ENCODE results near the gene NCKAP5.

The NCKAP5 gene

DNA sequence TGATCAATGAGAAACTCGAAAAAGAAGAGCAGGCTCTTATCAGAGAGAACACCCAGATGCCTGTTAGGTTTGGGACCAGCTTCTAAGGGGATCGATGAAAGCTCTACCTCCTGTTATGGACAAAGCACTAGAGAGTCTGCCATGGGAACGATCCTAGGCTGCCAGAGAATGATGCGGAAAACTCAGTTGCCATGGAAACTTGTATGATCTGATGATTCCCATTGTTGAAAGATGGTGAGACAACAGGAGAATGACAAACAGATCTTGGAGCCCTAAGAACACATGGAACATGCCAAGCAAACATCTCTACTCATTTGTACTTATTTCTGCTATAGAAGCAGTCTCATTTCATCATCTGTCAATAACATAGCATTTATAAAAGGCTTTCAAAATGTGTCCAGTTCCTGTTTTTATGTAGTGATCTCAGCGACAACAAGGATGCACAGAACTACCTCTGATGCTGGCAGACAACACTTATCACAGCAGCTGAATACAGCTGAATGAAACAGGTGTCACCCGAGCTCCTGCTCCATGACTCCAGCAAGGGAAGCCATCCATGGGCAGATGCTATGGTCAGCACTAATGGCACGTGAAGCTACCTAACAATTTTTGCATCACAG lies 59.6 kb downstream of the NCKAP5 start:
- Histone ChIP-seq H3K27me3 (ENCODE audit: control insufficient read depth in 1 of 2, insufficient read depth in 2 of 2, low read length in 2 of 2) (no peaks in the 10 kb centered on the region), H3K27ac (ENCODE audit: low read length) (no peak overlapping the region), H3K4me3 (ENCODE audit: low read length in 2 of 2) (no peak overlapping the region), H3K9ac (ENCODE audit: low read length in 2 of 2) (no peak overlapping the region), H3K4me1 (ENCODE audit: control insufficient read depth, insufficient read depth, low read length) (peaks cover 5% of the 10 kb centered on the region), H3K36me3 (ENCODE audit: control insufficient read depth in 2 of 2, insufficient read depth in 2 of 2, low read length in 2 of 2) (no peaks in the 10 kb centered on the region), H3K9me3 (ENCODE audit: control insufficient read depth in 2 of 2, low read length in 2 of 2) (no peaks in the 10 kb centered on the region)

DNA sequence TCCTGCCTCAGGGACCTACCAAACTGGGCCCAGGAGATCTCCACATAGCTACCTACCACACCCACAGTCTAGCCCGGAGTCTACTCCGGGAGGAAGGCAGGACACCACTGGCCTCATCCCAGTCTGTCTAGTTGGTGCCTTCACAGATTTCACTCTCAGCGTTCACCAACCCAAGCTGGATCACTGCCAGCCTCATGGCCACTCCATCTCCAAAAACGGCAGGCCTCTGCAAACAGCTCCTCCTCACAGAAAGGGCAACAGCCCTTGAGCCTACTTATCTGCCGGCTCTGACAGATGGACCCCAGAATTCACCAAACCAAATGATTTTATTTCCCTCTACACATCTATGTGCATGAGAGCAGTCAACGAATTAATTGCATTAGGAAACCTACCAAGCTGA lies 61.3 kb downstream of the NCKAP5 start:
- no peaks in the 10 kb centered on the region for H3K27me3 ChIP-seq (ENCODE audit: control insufficient read depth in 1 of 2, insufficient read depth in 2 of 2, low read length in 2 of 2)
- H3K4me3 ChIP-seq (ENCODE audit: low read length in 2 of 2), result no peak overlapping the region
- H3K4me1 ChIP-seq (ENCODE audit: control insufficient read depth, insufficient read depth, low read length), result peaks cover 5% of the 10 kb centered on the region
- no peak overlapping the region for H3K27ac ChIP-seq (ENCODE audit: low read length)
- H3K36me3 ChIP-seq (ENCODE audit: control insufficient read depth in 2 of 2, insufficient read depth in 2 of 2, low read length in 2 of 2), result no peaks in the 10 kb centered on the region
- H3K9ac ChIP-seq (ENCODE audit: low read length in 2 of 2), result no peak overlapping the region
- H3K9me3 ChIP-seq (ENCODE audit: control insufficient read depth in 2 of 2, low read length in 2 of 2), result no peaks in the 10 kb centered on the region

DNA sequence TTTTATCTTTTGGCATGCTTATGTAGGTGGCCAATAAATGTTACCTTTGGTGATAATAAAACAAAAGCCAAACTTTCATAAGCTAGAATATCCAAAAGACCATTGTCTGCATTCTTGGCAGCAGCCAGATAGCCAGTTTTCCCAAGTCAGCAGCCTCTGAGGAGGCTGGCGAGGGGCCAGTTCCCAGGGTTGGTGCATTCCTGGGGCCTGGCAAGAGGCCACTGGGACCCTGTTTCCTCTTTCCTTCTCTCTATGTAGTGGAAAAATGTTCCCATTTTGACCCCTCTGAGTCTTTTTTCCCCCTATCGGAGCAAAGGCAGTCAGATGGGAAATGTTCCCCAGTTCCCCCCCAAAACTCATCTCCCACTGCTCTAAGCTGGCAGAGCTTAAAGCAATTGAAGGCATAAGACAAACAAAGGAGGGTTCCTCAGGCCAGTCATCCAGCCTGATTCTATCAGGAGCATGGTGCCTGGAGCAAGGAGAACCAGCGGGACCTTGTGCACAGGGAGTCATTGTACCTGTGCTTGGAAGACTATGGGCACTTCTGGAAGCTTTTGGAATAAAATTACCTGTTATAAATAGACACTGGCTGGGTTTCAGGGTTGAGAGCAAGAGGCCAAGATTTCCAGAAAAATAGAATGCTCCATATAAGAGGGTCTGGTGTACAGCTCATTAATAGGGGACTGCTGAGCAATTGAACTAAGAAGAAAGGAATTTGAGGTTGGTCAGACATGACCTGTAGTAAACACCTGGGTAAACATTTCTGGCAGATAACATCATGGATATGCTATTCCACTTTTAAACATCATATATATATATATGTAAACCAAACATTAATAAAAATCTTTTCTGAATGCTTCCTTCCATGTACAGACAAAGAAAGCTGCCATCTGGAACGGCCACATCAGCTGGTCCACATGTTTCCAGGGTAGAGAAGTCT lies 63.4 kb downstream of the NCKAP5 start:
- no peaks in the 10 kb centered on the region for H3K27me3 ChIP-seq (ENCODE audit: control insufficient read depth in 1 of 2, insufficient read depth in 2 of 2, low read length in 2 of 2)
- no peaks in the 10 kb centered on the region for H3K36me3 ChIP-seq (ENCODE audit: control insufficient read depth in 2 of 2, insufficient read depth in 2 of 2, low read length in 2 of 2)
- peaks cover 5% of the 10 kb centered on the region for H3K4me1 ChIP-seq (ENCODE audit: control insufficient read depth, insufficient read depth, low read length)
- H3K4me3 ChIP-seq (ENCODE audit: low read length in 2 of 2), result peak overlapping the region in 1 of 2 donors; percentile 22
- H3K27ac ChIP-seq (ENCODE audit: low read length), result no peak overlapping the region
- H3K9me3 ChIP-seq (ENCODE audit: control insufficient read depth in 2 of 2, low read length in 2 of 2), result no peaks in the 10 kb centered on the region
- no peak overlapping the region for H3K9ac ChIP-seq (ENCODE audit: low read length in 2 of 2)

DNA sequence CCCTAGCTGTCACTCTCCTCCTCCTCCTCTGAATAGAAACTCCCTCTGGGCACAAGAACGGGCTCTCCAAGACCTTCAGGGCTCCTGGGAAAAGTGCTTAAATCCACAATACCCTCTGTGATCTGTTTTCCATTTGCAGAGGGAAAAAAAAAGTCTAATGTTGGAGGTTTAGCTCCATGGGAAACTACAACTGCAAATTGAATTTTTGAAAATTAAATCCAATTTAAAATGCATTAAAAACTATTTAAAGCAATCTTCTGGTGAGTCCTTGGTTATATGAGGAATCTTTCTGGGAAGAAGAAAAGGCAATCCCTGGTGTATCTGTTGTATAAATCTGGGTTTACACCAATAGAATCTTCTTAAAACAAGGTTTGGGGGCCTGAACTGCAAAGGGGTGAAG lies 64.3 kb downstream of the NCKAP5 start:
- Histone ChIP-seq H3K4me3 (ENCODE audit: low read length in 2 of 2) (no peak overlapping the region), H3K9ac (ENCODE audit: low read length in 2 of 2) (no peak overlapping the region), H3K36me3 (ENCODE audit: control insufficient read depth in 2 of 2, insufficient read depth in 2 of 2, low read length in 2 of 2) (no peaks in the 10 kb centered on the region), H3K27me3 (ENCODE audit: control insufficient read depth in 1 of 2, insufficient read depth in 2 of 2, low read length in 2 of 2) (no peaks in the 10 kb centered on the region), H3K9me3 (ENCODE audit: control insufficient read depth in 2 of 2, low read length in 2 of 2) (no peaks in the 10 kb centered on the region), H3K4me1 (ENCODE audit: control insufficient read depth, insufficient read depth, low read length) (peaks cover 5% of the 10 kb centered on the region), H3K27ac (ENCODE audit: low read length) (no peak overlapping the region)

DNA sequence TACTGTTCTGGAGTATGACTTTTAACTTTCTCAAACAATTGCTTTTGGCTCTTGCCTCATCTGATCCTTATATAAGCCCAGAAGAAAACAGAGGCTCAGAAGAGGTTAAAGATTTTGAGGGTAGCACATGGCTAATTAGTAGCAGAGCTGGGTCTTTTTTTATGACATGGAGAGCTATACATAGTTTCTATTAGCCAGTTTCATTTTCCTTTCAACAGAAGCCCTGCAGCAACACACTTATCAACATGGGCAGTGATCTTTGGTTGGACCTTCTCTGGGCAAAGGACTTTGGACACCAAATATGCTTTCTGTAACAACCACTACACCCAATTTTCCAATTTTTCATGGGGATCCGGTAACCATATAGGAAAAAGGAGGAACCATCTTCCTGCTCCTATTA lies 64.9 kb downstream of the NCKAP5 start:
- Histone ChIP-seq H3K36me3 (ENCODE audit: control insufficient read depth in 2 of 2, insufficient read depth in 2 of 2, low read length in 2 of 2) (no peaks in the 10 kb centered on the region), H3K9me3 (ENCODE audit: control insufficient read depth in 2 of 2, low read length in 2 of 2) (no peaks in the 10 kb centered on the region), H3K4me3 (ENCODE audit: low read length in 2 of 2) (no peak overlapping the region), H3K4me1 (ENCODE audit: control insufficient read depth, insufficient read depth, low read length) (peaks cover 5% of the 10 kb centered on the region), H3K9ac (ENCODE audit: low read length in 2 of 2) (no peak overlapping the region), H3K27me3 (ENCODE audit: control insufficient read depth in 1 of 2, insufficient read depth in 2 of 2, low read length in 2 of 2) (no peaks in the 10 kb centered on the region), H3K27ac (ENCODE audit: low read length) (no peak overlapping the region)

DNA sequence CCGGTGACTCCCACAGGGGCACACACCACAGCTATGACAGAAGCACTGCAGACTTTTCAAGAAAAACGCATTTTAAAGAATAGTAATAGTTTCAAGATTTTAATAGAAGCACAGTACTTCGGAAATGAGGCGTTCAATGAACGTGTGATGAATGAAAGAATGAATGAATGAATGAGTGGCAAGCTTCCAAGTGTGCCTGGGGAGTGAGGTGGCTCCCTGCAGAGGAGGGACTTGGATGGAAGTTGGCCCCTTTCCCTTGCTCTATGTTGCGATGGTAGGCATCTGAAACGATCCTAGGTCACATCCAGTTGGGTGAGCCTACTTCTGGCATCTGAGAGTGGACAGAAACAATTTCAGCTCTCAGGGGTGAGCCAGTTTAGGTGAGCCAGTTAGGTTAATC lies 65.6 kb downstream of the NCKAP5 start:
- Histone ChIP-seq H3K27ac (ENCODE audit: low read length) (no peak overlapping the region), H3K9me3 (ENCODE audit: control insufficient read depth in 2 of 2, low read length in 2 of 2) (no peaks in the 10 kb centered on the region), H3K9ac (ENCODE audit: low read length in 2 of 2) (no peak overlapping the region), H3K4me1 (ENCODE audit: control insufficient read depth, insufficient read depth, low read length) (peaks cover 5% of the 10 kb centered on the region), H3K4me3 (ENCODE audit: low read length in 2 of 2) (no peak overlapping the region), H3K27me3 (ENCODE audit: control insufficient read depth in 1 of 2, insufficient read depth in 2 of 2, low read length in 2 of 2) (no peaks in the 10 kb centered on the region), H3K36me3 (ENCODE audit: control insufficient read depth in 2 of 2, insufficient read depth in 2 of 2, low read length in 2 of 2) (no peaks in the 10 kb centered on the region)

DNA sequence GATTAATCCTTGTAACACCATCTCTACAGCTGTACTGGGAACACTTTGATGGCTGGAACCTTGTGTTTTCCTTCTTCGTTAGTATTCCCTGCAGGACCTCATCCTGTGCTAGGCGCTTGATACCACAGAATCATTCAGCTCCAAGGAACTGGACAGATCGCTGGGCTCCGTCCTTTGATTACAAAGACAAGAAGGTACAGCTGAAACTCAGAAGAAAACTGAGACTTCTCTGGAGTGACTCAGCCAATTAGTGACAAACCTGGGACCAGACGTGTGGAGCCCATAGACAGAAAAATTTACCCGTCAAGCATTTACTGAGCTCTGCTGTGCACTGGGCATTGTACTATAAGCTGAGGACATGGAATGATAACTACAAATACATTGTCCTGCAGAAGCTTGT lies 67.3 kb downstream of the NCKAP5 start:
- H3K27ac ChIP-seq (ENCODE audit: low read length), result no peak overlapping the region
- H3K9ac ChIP-seq (ENCODE audit: low read length in 2 of 2), result no peak overlapping the region
- no peak overlapping the region for H3K4me3 ChIP-seq (ENCODE audit: low read length in 2 of 2)
- no peaks in the 10 kb centered on the region for H3K27me3 ChIP-seq (ENCODE audit: control insufficient read depth in 1 of 2, insufficient read depth in 2 of 2, low read length in 2 of 2)
- H3K9me3 ChIP-seq (ENCODE audit: control insufficient read depth in 2 of 2, low read length in 2 of 2), result no peaks in the 10 kb centered on the region
- H3K36me3 ChIP-seq (ENCODE audit: control insufficient read depth in 2 of 2, insufficient read depth in 2 of 2, low read length in 2 of 2), result no peaks in the 10 kb centered on the region
- peaks cover 5% of the 10 kb centered on the region for H3K4me1 ChIP-seq (ENCODE audit: control insufficient read depth, insufficient read depth, low read length)

DNA sequence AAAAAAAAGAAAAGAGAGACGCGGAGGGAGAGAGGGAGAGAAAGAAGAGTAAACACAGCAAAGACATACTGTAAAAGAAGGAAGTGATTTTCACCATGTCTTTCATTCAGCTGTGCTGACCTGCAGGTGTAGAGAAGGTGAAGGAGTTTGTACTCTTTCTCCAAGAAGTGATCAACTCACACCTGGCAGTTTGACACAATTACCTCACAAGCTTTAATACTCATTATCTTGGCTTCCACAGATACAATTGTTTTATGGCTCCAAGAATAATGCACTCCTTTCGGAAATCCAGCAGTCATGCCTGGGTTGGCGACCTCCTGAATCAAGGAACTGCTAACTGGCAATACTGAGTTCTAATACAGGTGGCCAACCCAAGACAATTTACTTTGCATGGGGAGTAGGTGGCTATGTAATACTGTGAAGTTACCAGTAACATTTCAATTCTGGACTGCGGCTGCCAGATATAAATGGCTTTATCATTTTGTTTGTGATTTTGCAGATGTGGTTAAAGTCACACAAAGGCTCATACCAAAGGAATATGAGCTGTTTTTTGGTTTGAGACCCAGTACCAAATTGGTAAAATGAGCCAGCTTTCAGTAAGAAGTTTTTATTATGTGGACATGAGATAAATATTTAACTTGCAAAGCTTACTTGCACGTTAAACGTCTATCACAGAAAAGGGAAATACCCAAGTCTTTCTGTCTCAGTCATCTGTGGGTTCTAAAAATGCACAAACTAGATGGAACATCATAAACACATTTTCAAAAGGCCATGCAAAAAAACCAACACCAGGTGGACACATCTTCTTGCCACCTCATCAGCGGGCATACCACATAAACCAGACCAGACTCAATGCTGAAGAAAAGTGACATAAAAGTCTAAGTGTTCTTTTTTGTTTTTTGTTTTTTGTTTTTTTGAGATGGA lies 69.3 kb downstream of the NCKAP5 start:
- H3K4me1 ChIP-seq (ENCODE audit: control insufficient read depth, insufficient read depth, low read length), result no peaks in the 10 kb centered on the region
- H3K9ac ChIP-seq (ENCODE audit: low read length in 2 of 2), result no peak overlapping the region
- no peak overlapping the region for H3K27ac ChIP-seq (ENCODE audit: low read length)
- no peak overlapping the region for H3K4me3 ChIP-seq (ENCODE audit: low read length in 2 of 2)
- no peaks in the 10 kb centered on the region for H3K27me3 ChIP-seq (ENCODE audit: control insufficient read depth in 1 of 2, insufficient read depth in 2 of 2, low read length in 2 of 2)
- H3K9me3 ChIP-seq (ENCODE audit: control insufficient read depth in 2 of 2, low read length in 2 of 2), result no peaks in the 10 kb centered on the region
- no peaks in the 10 kb centered on the region for H3K36me3 ChIP-seq (ENCODE audit: control insufficient read depth in 2 of 2, insufficient read depth in 2 of 2, low read length in 2 of 2)

DNA sequence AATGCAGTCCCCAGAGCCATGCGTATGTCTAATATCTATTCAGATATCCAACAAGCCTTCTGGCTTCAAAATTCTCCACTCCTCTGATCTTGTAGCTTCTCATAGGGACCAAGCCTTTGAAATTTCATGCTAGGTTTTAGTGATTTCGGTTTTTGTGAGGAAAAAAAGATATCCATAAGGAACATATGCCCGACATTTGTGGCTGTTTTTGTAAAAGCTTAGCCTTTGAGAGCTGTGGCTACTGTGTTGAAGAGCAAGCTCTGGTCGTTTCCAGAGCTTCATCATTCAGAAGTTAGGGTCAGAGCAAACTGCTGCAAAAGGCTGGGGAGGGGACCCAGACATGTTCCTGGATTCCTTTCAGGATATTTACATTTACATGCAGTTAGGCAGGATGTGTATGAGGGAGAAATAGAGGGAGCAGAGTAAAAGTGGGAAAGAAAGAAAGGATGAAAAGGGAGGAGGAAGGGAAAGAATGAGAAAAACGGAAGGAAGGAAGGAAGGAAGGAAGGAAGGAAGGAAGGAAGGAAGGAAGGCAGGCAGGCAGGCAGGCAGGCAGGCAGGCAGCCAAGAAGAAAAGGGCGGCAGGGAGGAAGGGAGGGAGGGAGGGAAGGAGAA lies 70.2 kb downstream of the NCKAP5 start:
- no peak overlapping the region for H3K27ac ChIP-seq (ENCODE audit: low read length)

DNA sequence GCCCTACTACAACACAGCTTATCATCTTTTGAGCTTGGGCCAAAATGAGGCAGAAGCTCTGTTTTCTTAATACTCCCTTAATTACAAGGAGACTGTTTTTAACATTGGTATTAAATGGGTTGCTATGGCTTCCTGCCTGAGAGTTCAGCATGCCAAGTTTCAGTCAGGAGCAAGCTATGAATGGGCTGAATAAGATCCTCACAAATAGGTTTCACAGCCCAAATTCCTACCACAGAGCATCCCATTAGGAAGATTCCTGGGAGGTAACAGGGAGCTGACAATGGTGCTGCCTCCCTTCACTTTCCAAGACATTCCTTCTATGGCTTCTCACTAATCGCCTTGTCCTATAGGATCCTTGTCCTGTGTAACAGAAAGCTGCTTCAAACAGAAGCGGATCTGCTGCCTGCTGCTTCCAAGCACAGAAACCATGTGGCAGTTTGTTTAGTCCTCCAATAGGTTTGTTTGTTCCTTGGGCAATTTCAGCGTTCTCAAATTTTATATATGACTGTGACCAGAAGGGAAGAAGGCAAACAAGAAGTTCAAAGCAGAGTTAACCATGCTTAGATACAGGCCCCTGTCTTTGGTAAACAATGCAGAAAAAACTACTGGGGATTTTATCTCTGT lies 70.9 kb downstream of the NCKAP5 start:
- Histone ChIP-seq H3K27ac (ENCODE audit: low read length) (no peak overlapping the region), H3K4me1 (ENCODE audit: control insufficient read depth, insufficient read depth, low read length) (no peaks in the 10 kb centered on the region), H3K27me3 (ENCODE audit: control insufficient read depth in 1 of 2, insufficient read depth in 2 of 2, low read length in 2 of 2) (no peaks in the 10 kb centered on the region)

More for the DNA sequence above, 70.2 kb downstream of the NCKAP5 start:
- H3K4me3 ChIP-seq (ENCODE audit: low read length in 2 of 2), result no peak overlapping the region
- H3K36me3 ChIP-seq (ENCODE audit: control insufficient read depth in 2 of 2, insufficient read depth in 2 of 2, low read length in 2 of 2), result no peaks in the 10 kb centered on the region
- H3K4me1 ChIP-seq (ENCODE audit: control insufficient read depth, insufficient read depth, low read length), result no peaks in the 10 kb centered on the region
- no peak overlapping the region for H3K9ac ChIP-seq (ENCODE audit: low read length in 2 of 2)
- no peaks in the 10 kb centered on the region for H3K27me3 ChIP-seq (ENCODE audit: control insufficient read depth in 1 of 2, insufficient read depth in 2 of 2, low read length in 2 of 2)
- no peaks in the 10 kb centered on the region for H3K9me3 ChIP-seq (ENCODE audit: control insufficient read depth in 2 of 2, low read length in 2 of 2)

More for the DNA sequence above, 70.9 kb downstream of the NCKAP5 start:
- Histone ChIP-seq H3K36me3 (ENCODE audit: control insufficient read depth in 2 of 2, insufficient read depth in 2 of 2, low read length in 2 of 2) (no peaks in the 10 kb centered on the region), H3K9ac (ENCODE audit: low read length in 2 of 2) (no peak overlapping the region), H3K9me3 (ENCODE audit: control insufficient read depth in 2 of 2, low read length in 2 of 2) (no peaks in the 10 kb centered on the region), H3K4me3 (ENCODE audit: low read length in 2 of 2) (no peak overlapping the region)

Data from stomach smooth muscle (tissue), 2 donors.